Neural progenitor cell (in vitro differentiated cells): ENCODE measurements around the gene CD99. TPM values are rescaled to one million over a fixed set of nuclear protein-coding genes. Genes with fewer than 3 reads are reported as not detected.
"Not testable (repeated sequence)": the region's sequence is repeated elsewhere in the genome, so short reads cannot be mapped to it uniquely, and the experiment has no call there.

Experiments
- DNase-seq: peaks from one replicate; pipeline ENCODE4 v3.0.0-alpha.2; 2016; ENCODE audit warnings: low spot score
- H2AFZ ChIP-seq: fragments of 200-600 bp; sonication (generic); replicated peaks from 2 replicates; pipeline ENCODE4 v1.6.1; 2016; ENCODE audit warnings: antibody characterized with exemption
- H3F3A ChIP-seq: fragments of 200-600 bp; sonication (generic); 2 replicates; pipeline ENCODE4 v1.6.1; 2016; ENCODE audit warnings: antibody characterized with exemption, low read depth
- H3K27ac ChIP-seq: fragments of 200-600 bp; sonication (generic); 2 replicates; pipeline ENCODE4 v1.5.1; 2016; ENCODE audit warnings: mild to moderate bottlenecking
- H3K27me3 ChIP-seq: fragments of 200-600 bp; sonication (generic); 2 replicates; pipeline ENCODE4 v1.6.1; 2016; ENCODE audit warnings: mild to moderate bottlenecking, moderate library complexity
- H3K36me3 ChIP-seq: fragments of 200-600 bp; sonication (generic); 2 replicates; pipeline ENCODE4 v1.5.1; 2016
- H3K4me1 ChIP-seq: fragments of 200-600 bp; sonication (generic); 2 replicates; pipeline ENCODE4 v1.6.1; 2016; ENCODE audit warnings: mixed run types
- H3K4me2 ChIP-seq: fragments of 200-600 bp; sonication (generic); 2 replicates; pipeline ENCODE4 v1.6.1; 2016
- H3K4me3 ChIP-seq: fragments of 200-600 bp; sonication (generic); 2 replicates; pipeline ENCODE4 v1.5.1; 2016
- H3K79me2 ChIP-seq: fragments of 200-600 bp; sonication (generic); 2 replicates; pipeline ENCODE4 v1.6.1; 2016; ENCODE audit warnings: low read depth
- H3K9ac ChIP-seq: fragments of 200-600 bp; sonication (generic); 2 replicates; pipeline ENCODE4 v1.6.1; 2016
- H3K9me3 ChIP-seq: fragments of 200-600 bp; sonication (generic); 2 replicates; pipeline ENCODE4 v1.5.1; 2016; ENCODE audit warnings: low read depth
- H4K20me1 ChIP-seq: fragments of 200-600 bp; sonication (generic); 2 replicates; pipeline ENCODE4 v1.6.1; 2016; ENCODE audit warnings: low read depth
- H3K27ac Mint-ChIP-seq: 3 replicates; pipeline ENCODE4 v1.8.0; 2021; ENCODE audit warnings: mixed read lengths
- H3K27me3 Mint-ChIP-seq: 2 replicates; pipeline ENCODE4 v1.8.0; 2022; ENCODE audit warnings: low read depth, mild to moderate bottlenecking, inconsistent platforms, moderate library complexity, mixed read lengths; ENCODE audit not compliant: insufficient read depth
- H3K36me3 Mint-ChIP-seq: 3 replicates; pipeline ENCODE4 v1.8.0; 2021; ENCODE audit warnings: mixed read lengths
- H3K4me1 Mint-ChIP-seq: 3 replicates; pipeline ENCODE4 v1.8.0; 2021; ENCODE audit warnings: mixed read lengths
- H3K4me3 Mint-ChIP-seq: 3 replicates; pipeline ENCODE4 v1.8.0; 2021; ENCODE audit warnings: mild to moderate bottlenecking, moderate library complexity, mixed read lengths
- H3K9me3 Mint-ChIP-seq: 3 replicates; pipeline ENCODE4 v1.8.0; 2020; ENCODE audit warnings: mixed read lengths
- CTCF ChIP-seq: fragments of 200-600 bp; sonication (generic); IDR thresholded peaks from 2 replicates; pipeline ENCODE4 v1.5.1; 2017; ENCODE audit warnings: antibody characterized with exemption, mild to moderate bottlenecking
- EZH2 ChIP-seq: fragments of 200-600 bp; sonication (generic); IDR thresholded peaks from 2 replicates; pipeline ENCODE4 v1.6.1; 2017; ENCODE audit warnings: antibody characterized with exemption, mild to moderate bottlenecking, moderate library complexity
- EZH2phosphoT487 ChIP-seq: fragments of 200-600 bp; sonication (generic); IDR thresholded peaks from 2 replicates; pipeline ENCODE4 v1.6.1; 2017; ENCODE audit warnings: antibody characterized with exemption
- total RNA-seq: library from RNA; depleted of rRNA; stranded (reverse); fragments of >200 nt; gene quantifications from 2 replicates; pipeline ENCODE4 v1.2.3, GENCODE V29; 2015; ENCODE audit warnings: low replicate concordance

Gene CD99
- total RNA-seq, 1 donor from 2014 or later: 81.8 TPM

GRCh38 chrX:2767631-2768455 is 76.7 kb downstream of the CD99 start:
- peaks cover 6% of the 10 kb centered on the region for H3K27me3 Mint-ChIP-seq
- peak overlapping the region; percentile 27 for H3K4me2 ChIP-seq
- no peaks in the 10 kb centered on the region for H3F3A ChIP-seq
- peak overlapping the region; percentile 91 for H3K27ac Mint-ChIP-seq
- no peaks in the 10 kb centered on the region for H3K27me3 ChIP-seq
- no peaks in the 10 kb centered on the region for H3K36me3 ChIP-seq
- peaks cover 25% of the 10 kb centered on the region for H3K4me1 Mint-ChIP-seq
- TF ChIP-seq EZH2: no peak
- no peak for TF ChIP-seq CTCF
- TF ChIP-seq EZH2phosphoT487: no peak
- no peaks in the 10 kb centered on the region for H3K9me3 ChIP-seq
- H3K4me1 ChIP-seq: peaks cover 9% of the 10 kb centered on the region
- peak overlapping the region; percentile 53 for H3K4me3 Mint-ChIP-seq
- H3K9ac ChIP-seq: no peak overlapping the region
- H3K36me3 Mint-ChIP-seq: no peaks in the 10 kb centered on the region
- H3K9me3 Mint-ChIP-seq: peaks cover 9% of the 10 kb centered on the region
- H4K20me1 ChIP-seq: no peaks in the 10 kb centered on the region
- H3K4me3 ChIP-seq: no peak overlapping the region
- H2AFZ ChIP-seq: peak overlapping the region; percentile 32
- no peaks in the 10 kb centered on the region for H3K79me2 ChIP-seq
- DNase-seq: peak; percentile 52
- H3K27ac ChIP-seq: no peak overlapping the region

DNA sequence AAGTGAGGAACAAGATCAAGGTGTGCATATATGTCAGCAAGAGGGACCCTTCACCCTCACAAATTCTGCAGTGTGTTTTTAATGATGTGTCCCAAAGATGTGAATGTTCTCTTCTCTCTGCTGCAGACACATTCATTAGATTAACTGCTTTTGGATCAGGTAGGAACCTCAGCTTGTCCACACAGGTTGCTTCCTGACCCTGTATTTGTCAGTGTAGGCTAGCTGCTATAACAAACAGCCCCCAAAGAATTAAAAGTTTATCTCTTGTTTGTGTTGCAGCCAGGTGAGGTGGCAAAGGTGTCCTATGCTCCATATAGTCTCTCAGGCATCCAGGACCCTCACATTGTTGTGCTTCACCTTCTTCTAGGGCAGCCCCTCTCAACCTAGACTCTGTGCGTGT is 78.5 kb downstream of the CD99 start:
- Histone ChIP-seq H3K9ac (no peak overlapping the region), H3K27me3 (no peaks in the 10 kb centered on the region), H2AFZ (no peak overlapping the region), H3K9me3 (no peaks in the 10 kb centered on the region), H3K4me1 (peaks cover 9% of the 10 kb centered on the region), H3K4me3 (no peak overlapping the region), H3K36me3 (no peaks in the 10 kb centered on the region), H3F3A (no peaks in the 10 kb centered on the region), H4K20me1 (no peaks in the 10 kb centered on the region), H3K79me2 (no peaks in the 10 kb centered on the region), H3K27ac (no peak overlapping the region), H3K4me2 (no peak overlapping the region)
- Mint-ChIP-seq H3K4me3 (no peak overlapping the region), H3K36me3 (no peaks in the 10 kb centered on the region), H3K27me3 (peaks cover 8% of the 10 kb centered on the region), H3K4me1 (peaks cover 25% of the 10 kb centered on the region), H3K27ac (peak overlapping the region; percentile 25), H3K9me3 (peaks cover 16% of the 10 kb centered on the region)
- TF ChIP-seq EZH2 (no peak), CTCF (no peak), EZH2phosphoT487 (no peak)
- no peak for DNase-seq

DNA sequence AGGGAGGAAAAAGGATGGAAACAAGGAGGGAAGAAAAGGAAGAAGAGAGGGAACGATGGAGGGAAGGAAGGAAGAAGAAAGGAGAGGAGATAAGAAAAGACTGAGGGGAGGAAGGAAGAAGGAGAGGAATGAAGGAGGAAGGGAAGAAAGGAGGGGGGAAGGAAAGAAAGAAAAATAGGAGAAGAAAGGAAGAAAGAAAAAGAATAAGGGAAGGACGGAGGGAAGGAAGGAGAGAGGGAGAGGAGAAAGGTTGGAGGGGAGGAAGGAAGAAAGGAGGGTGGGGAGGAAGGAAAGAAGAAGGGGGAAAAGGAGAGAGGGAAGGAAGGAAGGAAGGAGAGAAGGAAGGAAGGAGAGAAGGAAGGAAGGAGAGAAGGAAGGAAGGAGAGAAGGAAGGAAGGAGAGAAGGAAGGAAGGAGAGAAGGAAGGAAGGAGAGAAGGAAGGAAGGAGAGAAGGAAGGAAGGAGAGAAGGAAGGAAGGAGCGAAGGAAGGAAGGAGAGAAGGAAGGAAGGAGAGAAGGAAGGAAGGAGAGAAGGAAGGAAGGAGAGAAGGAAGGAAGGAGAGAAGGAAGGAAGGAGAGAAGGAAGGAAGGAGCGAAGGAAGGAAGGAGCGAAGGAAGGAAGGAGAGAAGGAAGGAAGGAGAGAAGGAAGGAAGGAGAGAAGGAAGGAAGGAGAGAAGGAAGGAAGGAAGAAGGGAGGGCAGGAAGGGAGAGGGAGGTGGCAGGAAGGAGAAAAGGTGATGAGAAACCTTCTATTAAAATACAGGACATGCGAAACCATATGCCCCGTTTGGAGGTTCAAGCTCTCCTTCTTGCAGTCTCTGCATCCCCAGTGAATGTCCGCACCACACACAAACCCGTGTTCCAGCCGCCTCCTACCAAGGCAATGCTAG is 82.3 kb downstream of the CD99 start:
- not testable (repeated sequence) for H2AFZ ChIP-seq, H3K4me1 Mint-ChIP-seq, H3K27ac Mint-ChIP-seq, H3K27ac ChIP-seq, H3K9ac ChIP-seq, H3K4me1 ChIP-seq, H3K27me3 ChIP-seq, H3K27me3 Mint-ChIP-seq, H3K4me3 ChIP-seq, DNase-seq, H3K36me3 Mint-ChIP-seq, H3K4me2 ChIP-seq, H3F3A ChIP-seq, H3K36me3 ChIP-seq, H3K9me3 ChIP-seq, H4K20me1 ChIP-seq, H3K4me3 Mint-ChIP-seq, H3K79me2 ChIP-seq
- H3K9me3 Mint-ChIP-seq: peaks cover 20% of the 10 kb centered on the region
